ENCODE results near the gene SLIT3.

The SLIT3 gene

GRCh38 chr5:168655316-168655715, 645.6 kb downstream of the SLIT3 start:
- Histone ChIP-seq H3K4me3 (replicated peaks; ENCODE audit: insufficient read depth, low read length) (no peak overlapping the region), H3K27me3 (ENCODE audit: insufficient read depth, poor library complexity, severe bottlenecking) (no peaks in the 10 kb centered on the region), H3K27ac (replicated peaks) (no peak overlapping the region)
- no peak for DNase-seq (ENCODE audit: low read depth in 1 of 2, low spot score in 1 of 2)
- no peak for TF ChIP-seq POLR2AphosphoS5 (IDR thresholded peaks at IDR 0.05; ENCODE audit: low read depth)
- no peak for TF ChIP-seq SPI1 (IDR thresholded peaks at IDR 0.05; ENCODE audit: borderline replicate concordance, low read depth)
- TF ChIP-seq, protein P1, sequence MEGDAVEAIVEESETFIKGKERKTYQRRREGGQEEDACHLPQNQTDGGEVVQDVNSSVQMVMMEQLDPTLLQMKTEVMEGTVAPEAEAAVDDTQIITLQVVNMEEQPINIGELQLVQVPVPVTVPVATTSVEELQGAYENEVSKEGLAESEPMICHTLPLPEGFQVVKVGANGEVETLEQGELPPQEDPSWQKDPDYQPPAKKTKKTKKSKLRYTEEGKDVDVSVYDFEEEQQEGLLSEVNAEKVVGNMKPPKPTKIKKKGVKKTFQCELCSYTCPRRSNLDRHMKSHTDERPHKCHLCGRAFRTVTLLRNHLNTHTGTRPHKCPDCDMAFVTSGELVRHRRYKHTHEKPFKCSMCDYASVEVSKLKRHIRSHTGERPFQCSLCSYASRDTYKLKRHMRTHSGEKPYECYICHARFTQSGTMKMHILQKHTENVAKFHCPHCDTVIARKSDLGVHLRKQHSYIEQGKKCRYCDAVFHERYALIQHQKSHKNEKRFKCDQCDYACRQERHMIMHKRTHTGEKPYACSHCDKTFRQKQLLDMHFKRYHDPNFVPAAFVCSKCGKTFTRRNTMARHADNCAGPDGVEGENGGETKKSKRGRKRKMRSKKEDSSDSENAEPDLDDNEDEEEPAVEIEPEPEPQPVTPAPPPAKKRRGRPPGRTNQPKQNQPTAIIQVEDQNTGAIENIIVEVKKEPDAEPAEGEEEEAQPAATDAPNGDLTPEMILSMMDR (IDR thresholded peaks at IDR 0.05; ENCODE audit: insufficient read depth, low read length), result no peak
- TF ChIP-seq, protein P2, sequence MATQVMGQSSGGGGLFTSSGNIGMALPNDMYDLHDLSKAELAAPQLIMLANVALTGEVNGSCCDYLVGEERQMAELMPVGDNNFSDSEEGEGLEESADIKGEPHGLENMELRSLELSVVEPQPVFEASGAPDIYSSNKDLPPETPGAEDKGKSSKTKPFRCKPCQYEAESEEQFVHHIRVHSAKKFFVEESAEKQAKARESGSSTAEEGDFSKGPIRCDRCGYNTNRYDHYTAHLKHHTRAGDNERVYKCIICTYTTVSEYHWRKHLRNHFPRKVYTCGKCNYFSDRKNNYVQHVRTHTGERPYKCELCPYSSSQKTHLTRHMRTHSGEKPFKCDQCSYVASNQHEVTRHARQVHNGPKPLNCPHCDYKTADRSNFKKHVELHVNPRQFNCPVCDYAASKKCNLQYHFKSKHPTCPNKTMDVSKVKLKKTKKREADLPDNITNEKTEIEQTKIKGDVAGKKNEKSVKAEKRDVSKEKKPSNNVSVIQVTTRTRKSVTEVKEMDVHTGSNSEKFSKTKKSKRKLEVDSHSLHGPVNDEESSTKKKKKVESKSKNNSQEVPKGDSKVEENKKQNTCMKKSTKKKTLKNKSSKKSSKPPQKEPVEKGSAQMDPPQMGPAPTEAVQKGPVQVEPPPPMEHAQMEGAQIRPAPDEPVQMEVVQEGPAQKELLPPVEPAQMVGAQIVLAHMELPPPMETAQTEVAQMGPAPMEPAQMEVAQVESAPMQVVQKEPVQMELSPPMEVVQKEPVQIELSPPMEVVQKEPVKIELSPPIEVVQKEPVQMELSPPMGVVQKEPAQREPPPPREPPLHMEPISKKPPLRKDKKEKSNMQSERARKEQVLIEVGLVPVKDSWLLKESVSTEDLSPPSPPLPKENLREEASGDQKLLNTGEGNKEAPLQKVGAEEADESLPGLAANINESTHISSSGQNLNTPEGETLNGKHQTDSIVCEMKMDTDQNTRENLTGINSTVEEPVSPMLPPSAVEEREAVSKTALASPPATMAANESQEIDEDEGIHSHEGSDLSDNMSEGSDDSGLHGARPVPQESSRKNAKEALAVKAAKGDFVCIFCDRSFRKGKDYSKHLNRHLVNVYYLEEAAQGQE (IDR thresholded peaks at IDR 0.05; ENCODE audit: insufficient replicate concordance, low read depth), result no peak
- TF ChIP-seq GABPA (IDR thresholded peaks at IDR 0.05; ENCODE audit: low read depth), result no peak

- Histone ChIP-seq H3K4me3 (replicated peaks; ENCODE audit: insufficient read depth, low read length) (no peak overlapping the region), H3K27me3 (ENCODE audit: insufficient read depth, poor library complexity, severe bottlenecking) (no peaks in the 10 kb centered on the region), H3K27ac (replicated peaks) (no peak overlapping the region)
- no peak for DNase-seq (ENCODE audit: low read depth in 1 of 2, low spot score in 1 of 2)
- TF ChIP-seq SPI1 (IDR thresholded peaks at IDR 0.05; ENCODE audit: borderline replicate concordance, low read depth), result no peak
- TF ChIP-seq, protein P1 (IDR thresholded peaks at IDR 0.05; ENCODE audit: insufficient read depth, low read length), result no peak
- TF ChIP-seq POLR2AphosphoS5 (IDR thresholded peaks at IDR 0.05; ENCODE audit: low read depth), result no peak
- TF ChIP-seq, protein P2 (IDR thresholded peaks at IDR 0.05; ENCODE audit: insufficient replicate concordance, low read depth), result no peak
- TF ChIP-seq GABPA (IDR thresholded peaks at IDR 0.05; ENCODE audit: low read depth), result no peak
These were observed 646.7 kb downstream of the SLIT3 start for GRCh38 chr5:168654211-168654721.

GRCh38 chr5:168653626-168654025, 647.3 kb downstream of the SLIT3 start:
- no peaks in the 10 kb centered on the region for H3K27me3 ChIP-seq (ENCODE audit: insufficient read depth, poor library complexity, severe bottlenecking)
- TF ChIP-seq, protein P1 (IDR thresholded peaks at IDR 0.05; ENCODE audit: insufficient read depth, low read length), result no peak
- TF ChIP-seq SPI1 (IDR thresholded peaks at IDR 0.05; ENCODE audit: borderline replicate concordance, low read depth) (no peak), GABPA (IDR thresholded peaks at IDR 0.05; ENCODE audit: low read depth) (no peak), POLR2AphosphoS5 (IDR thresholded peaks at IDR 0.05; ENCODE audit: low read depth) (no peak)
- TF ChIP-seq, protein P2 (IDR thresholded peaks at IDR 0.05; ENCODE audit: insufficient replicate concordance, low read depth), result no peak
- H3K4me3 ChIP-seq (replicated peaks; ENCODE audit: insufficient read depth, low read length), result no peak overlapping the region
- no peak overlapping the region for H3K27ac ChIP-seq (replicated peaks)
- DNase-seq (ENCODE audit: low read depth in 1 of 2, low spot score in 1 of 2), result no peak
